Renal cortex interstitium (tissue), 15 donors: ENCODE measurements around the gene ITGAD. TPM values are rescaled to one million over a fixed set of nuclear protein-coding genes. Genes with fewer than 3 reads are reported as not detected.

Experiments used
- DNase-seq, 11 donors: peaks; one replicate each; pipeline ENCODE4 v3.0.0-alpha.2; 2013; ENCODE audit warnings: low read depth in 9 of 11, low spot score in 4 of 11; ENCODE audit errors: extremely low read depth in 1 of 11
- long read RNA-seq, 16 experiments: transcript quantifications; one replicate each; lab custom pipeline, GENCODE V29; 2026
- polyA plus RNA-seq, 3 donors: library from polyadenylated mRNA; unstranded; fragments of 120-200 nt; gene quantifications; one replicate each; pipeline ENCODE4 v1.2.1, GENCODE V29; 2013; ENCODE audit not compliant: insufficient read length in 3 of 3

ITGAD gene
- under 1 TPM; 0.08 to 0.22 (median 0.17) TPM for polyA plus RNA-seq
- long read RNA-seq, donor 1 = 0 reads
- long read RNA-seq, donor 2 = 0 reads
- long read RNA-seq, donor 3 = 0 reads
- long read RNA-seq, donor 4 = 0 reads
- long read RNA-seq, donor 5 = 0 reads
- long read RNA-seq, donor 6 = 0 reads
- long read RNA-seq, donor 7 = 0 reads
- long read RNA-seq, donor 8 = 0 reads
- long read RNA-seq, donor 9 = 0 reads
- long read RNA-seq, donor 10 = 0 reads
- long read RNA-seq, donor 11 = 0 reads
- long read RNA-seq, donor 12 = 0 reads
- long read RNA-seq, donor 13 = 0 reads
- long read RNA-seq, donor 14 = 0 reads
- long read RNA-seq, donor 15 = 0 reads
- long read RNA-seq, donor 16, partial matches to known transcripts = 15 of 15 reads
- long read RNA-seq, donor 16, other reads (novel, unspliced or antisense) = 0 of 15 reads

- DNase-seq = no peak
These were observed at the start of gene ITGAD for GRCh38 chr16:31393056-31393455. TSS of gene ITGAD (plus strand) at chr16:31393335. CDS start at chr16:31393361, 26 bp downstream.

- DNase-seq = no peak
These were observed 48.4 kb upstream of the ITGAD start for GRCh38 chr16:31344712-31345111.

GRCh38 chr16:31347445-31347844, 45.7 kb upstream of the ITGAD start:
- DNase-seq = no peak

GRCh38 chr16:31348579-31348978, 44.6 kb upstream of the ITGAD start:
- DNase-seq = no peak

GRCh38 chr16:31350275-31351005, 42.7 kb upstream of the ITGAD start:
- no peak for DNase-seq

- DNase-seq = no peak
These were observed 41.7 kb upstream of the ITGAD start for GRCh38 chr16:31351246-31351941.

GRCh38 chr16:31351942-31352325, 41.2 kb upstream of the ITGAD start:
- DNase-seq = no peak

GRCh38 chr16:31352376-31353115, 40.6 kb upstream of the ITGAD start:
- no peak for DNase-seq

GRCh38 chr16:31354394-31355291, 38.5 kb upstream of the ITGAD start, which contains the start of gene ITGAX:
TSS of gene ITGAX (plus strand) at chr16:31355176. CDS start at chr16:31355255, 79 bp downstream.
- no peak for DNase-seq

GRCh38 chr16:31355431-31356100, 37.6 kb upstream of the ITGAD start:
- DNase-seq = no peak

- no peak for DNase-seq
These were observed 36.4 kb upstream of the ITGAD start for GRCh38 chr16:31356566-31357323.

GRCh38 chr16:31357324-31358109, 35.6 kb upstream of the ITGAD start:
- DNase-seq = no peak

GRCh38 chr16:31360251-31360650, 32.9 kb upstream of the ITGAD start:
- DNase-seq = no peak

GRCh38 chr16:31361201-31362110, 31.7 kb upstream of the ITGAD start:
- DNase-seq = no peak
